GM12864 (cell line): ENCODE data around the gene ST7L.
"Not testable (repeated sequence)": the region's sequence is repeated elsewhere in the genome, so short reads cannot be mapped to it uniquely, and the experiment has no call there.

Experiments used
- DNase-seq: peaks from one replicate; pipeline ENCODE4 v3.0.0-alpha.2; 2011; ENCODE audit warnings: low read depth
- H3K4me3 ChIP-seq: 2 replicates; pipeline ENCODE4 v1.5.1; 2011; ENCODE audit warnings: mild to moderate bottlenecking, low read depth, low read length, control low read depth
- TF ChIP-seq, protein P1 (sequence below): IDR thresholded peaks from 2 replicates; pipeline ENCODE4 v1.5.1; 2011; ENCODE audit warnings: low read depth, mild to moderate bottlenecking, moderate library complexity, low read length, control low read depth, inconsistent platforms; ENCODE audit errors: missing control alignments

ST7L gene

GRCh38 chr1:112492076-112492475 is 126.9 kb downstream of the ST7L start:
- TF ChIP-seq, protein P1, sequence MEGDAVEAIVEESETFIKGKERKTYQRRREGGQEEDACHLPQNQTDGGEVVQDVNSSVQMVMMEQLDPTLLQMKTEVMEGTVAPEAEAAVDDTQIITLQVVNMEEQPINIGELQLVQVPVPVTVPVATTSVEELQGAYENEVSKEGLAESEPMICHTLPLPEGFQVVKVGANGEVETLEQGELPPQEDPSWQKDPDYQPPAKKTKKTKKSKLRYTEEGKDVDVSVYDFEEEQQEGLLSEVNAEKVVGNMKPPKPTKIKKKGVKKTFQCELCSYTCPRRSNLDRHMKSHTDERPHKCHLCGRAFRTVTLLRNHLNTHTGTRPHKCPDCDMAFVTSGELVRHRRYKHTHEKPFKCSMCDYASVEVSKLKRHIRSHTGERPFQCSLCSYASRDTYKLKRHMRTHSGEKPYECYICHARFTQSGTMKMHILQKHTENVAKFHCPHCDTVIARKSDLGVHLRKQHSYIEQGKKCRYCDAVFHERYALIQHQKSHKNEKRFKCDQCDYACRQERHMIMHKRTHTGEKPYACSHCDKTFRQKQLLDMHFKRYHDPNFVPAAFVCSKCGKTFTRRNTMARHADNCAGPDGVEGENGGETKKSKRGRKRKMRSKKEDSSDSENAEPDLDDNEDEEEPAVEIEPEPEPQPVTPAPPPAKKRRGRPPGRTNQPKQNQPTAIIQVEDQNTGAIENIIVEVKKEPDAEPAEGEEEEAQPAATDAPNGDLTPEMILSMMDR: no peak
- DNase-seq: no peak

GRCh38 chr1:112488141-112488540 is 130.8 kb downstream of the ST7L start:
- no peak overlapping the region for H3K4me3 ChIP-seq
- no peak for DNase-seq
- TF ChIP-seq, protein P1: no peak

More at GRCh38 chr1:112492076-112492475, 126.9 kb downstream of the ST7L start:
- H3K4me3 ChIP-seq: no peak overlapping the region

DNA sequence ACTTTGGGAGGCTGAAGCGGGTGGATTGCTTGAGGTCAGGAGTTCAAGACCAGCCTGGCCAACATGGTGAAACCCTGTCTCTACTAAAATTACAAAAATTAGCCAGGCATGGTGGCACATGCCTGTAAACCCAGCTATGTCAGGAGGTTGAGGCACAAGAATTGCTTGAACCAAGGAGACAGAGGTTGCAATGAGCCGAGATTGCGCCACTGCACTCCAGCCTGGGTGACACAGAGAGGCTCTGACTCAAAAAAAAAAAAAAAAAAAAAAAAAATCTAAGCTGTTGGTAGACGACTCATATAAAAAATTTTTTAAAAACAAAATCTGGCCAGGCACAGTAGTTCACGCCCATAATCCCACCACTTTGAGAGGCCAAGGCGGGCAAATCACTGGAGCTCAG is 131.3 kb downstream of the ST7L start:
- DNase-seq, H3K4me3 ChIP-seq: not testable (repeated sequence)

DNA sequence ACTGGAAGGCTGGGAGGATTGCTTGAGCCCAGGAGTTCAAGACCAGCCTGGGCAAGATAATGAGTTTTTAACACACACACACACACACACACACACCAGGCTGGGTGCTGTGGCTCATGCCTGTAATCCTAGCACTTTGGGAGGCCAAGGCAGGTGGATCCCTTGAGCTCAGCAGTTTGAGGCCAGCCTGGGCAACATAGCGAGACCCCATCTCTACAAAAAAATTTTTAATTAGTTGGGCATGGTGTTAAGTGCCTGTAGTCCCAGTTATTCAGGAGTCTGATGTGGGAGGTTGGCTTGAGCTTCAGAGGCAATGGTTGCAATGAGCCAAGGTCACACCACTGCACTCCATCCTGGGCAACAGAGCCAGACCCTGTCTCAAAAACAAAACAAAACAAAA is 132.9 kb downstream of the ST7L start:
- DNase-seq, H3K4me3 ChIP-seq: not testable (repeated sequence)

- TF ChIP-seq, protein P1: no peak
- H3K4me3 ChIP-seq: no peak overlapping the region
- no peak for DNase-seq
These were observed 140.6 kb downstream of the ST7L start for GRCh38 chr1:112478314-112478713.

DNA sequence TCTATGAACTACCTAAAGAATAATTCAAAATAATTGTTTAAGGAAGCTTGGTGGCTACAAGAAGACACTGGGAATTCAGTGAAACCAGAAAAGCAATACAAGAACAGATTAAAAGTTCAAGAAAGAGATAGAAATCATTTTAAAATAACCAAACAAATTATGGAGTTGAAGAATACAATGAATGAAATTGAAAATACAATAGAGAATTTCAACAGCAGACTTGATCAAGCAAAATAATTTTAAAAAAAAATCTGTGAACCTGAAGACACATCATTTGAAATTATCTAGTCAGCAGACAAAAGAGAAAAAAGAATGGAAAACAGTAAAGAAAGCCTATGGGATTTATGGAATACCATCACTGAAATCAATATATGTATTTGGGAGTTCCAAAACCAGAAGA is 141.4 kb downstream of the ST7L start:
- no peak overlapping the region for H3K4me3 ChIP-seq
- DNase-seq: no peak
- TF ChIP-seq, protein P1: no peak
